Activated CD8-positive, alpha-beta T cell treated with anti-CD3 and anti-CD28 coated beads for 36 hours (primary cell): ENCODE measurements around the gene COG1. TPM values are rescaled to one million over a fixed set of nuclear protein-coding genes. Genes with fewer than 3 reads are reported as not detected.

ENCODE experiments used
- ATAC-seq: fragments of 200-7000 bp; cut with Tn5 transposase; one replicate; pipeline ENCODE4 v1.10.0; 2021; ENCODE audit warnings: mild to moderate bottlenecking, moderate library complexity
- CTCF ChIA-PET: fragments of 350-600 bp; sonication (Branson Sonifier 250); formaldehyde crosslinking; loops from one replicate; lab custom pipeline; 2021; ENCODE audit warnings: antibody characterized with exemption; lab: Charles Lee
- POLR2A ChIA-PET: fragments of 350-600 bp; sonication (Branson Sonifier 250); formaldehyde crosslinking; loops from one replicate; lab custom pipeline; 2021; ENCODE audit warnings: antibody characterized with exemption; lab: Charles Lee
- DNase-seq: peaks from one replicate; pipeline ENCODE4 v3.0.0-alpha.2; 2020
- H3K27ac Mint-ChIP-seq: one replicate; pipeline ENCODE4 v1.8.0; 2021; ENCODE audit warnings: mild to moderate bottlenecking, mixed read lengths
- H3K27me3 Mint-ChIP-seq: one replicate; pipeline ENCODE4 v1.8.0; 2021; ENCODE audit warnings: mixed read lengths
- H3K36me3 Mint-ChIP-seq: one replicate; pipeline ENCODE4 v1.8.0; 2021; ENCODE audit warnings: low read depth, mixed read lengths
- H3K4me1 Mint-ChIP-seq: one replicate; pipeline ENCODE4 v1.8.0; 2021; ENCODE audit warnings: low read depth, mixed read lengths
- H3K4me3 Mint-ChIP-seq: one replicate; pipeline ENCODE4 v1.8.0; 2021; ENCODE audit warnings: mild to moderate bottlenecking, moderate library complexity, mixed read lengths
- H3K9me3 Mint-ChIP-seq: one replicate; pipeline ENCODE4 v1.8.0; 2021; ENCODE audit warnings: mixed read lengths
- CTCF ChIP-seq: fragments of 200-600 bp; IDR thresholded peaks from one replicate; pipeline ENCODE4 v1.8.0; 2022; ENCODE audit warnings: antibody characterized with exemption, mild to moderate bottlenecking
- intact Hi-C: fragments of 100-400 bp; cut with micrococcal nuclease; formaldehyde crosslinking; loops from one replicate; pipeline ENCODE4 v1.10.0; 2022
- total RNA-seq, 2 experiments: library from RNA; stranded (reverse); gene quantifications; one replicate each; pipeline ENCODE4 v1.2.3, GENCODE V29; 2021

Gene COG1
- total RNA-seq, 2 experiments from 2014 or later, result 24.6 to 27.9 TPM

GRCh38 chr17:73240561-73240960, 47.7 kb downstream of the COG1 start:
- no peak for TF ChIP-seq CTCF
- POLR2A ChIA-PET, result no interaction called here
- ATAC-seq (no peak), DNase-seq (no peak)
- intact Hi-C loops, result no loop called here
- H3K36me3 Mint-ChIP-seq, result peaks cover 36% of the 10 kb centered on the region
- CTCF ChIA-PET, result no interaction called here
- H3K9me3 Mint-ChIP-seq, result no peaks in the 10 kb centered on the region
- H3K4me3 Mint-ChIP-seq, result no peak overlapping the region
- no peaks in the 10 kb centered on the region for H3K27me3 Mint-ChIP-seq
- H3K27ac Mint-ChIP-seq, result no peak overlapping the region
- H3K4me1 Mint-ChIP-seq, result peaks cover 40% of the 10 kb centered on the region

- H3K9me3 Mint-ChIP-seq, result no peaks in the 10 kb centered on the region
- no peak overlapping the region for H3K27ac Mint-ChIP-seq
- ChIA-PET CTCF (interaction anchor here (0.9 to 2.8 kb wide), 4 partner anchors 8 to 122 kb away, joined by 3 to 22 read pairs (median 7); no protein-coding TSS in a partner anchor), POLR2A (no interaction called here)
- DNase-seq, result no peak
- intact Hi-C loops, result no loop called here
- H3K27me3 Mint-ChIP-seq, result no peaks in the 10 kb centered on the region
- TF ChIP-seq CTCF, result no peak
- H3K4me1 Mint-ChIP-seq, result no peaks in the 10 kb centered on the region
- no peak for ATAC-seq
- no peak overlapping the region for H3K4me3 Mint-ChIP-seq
- H3K36me3 Mint-ChIP-seq, result peaks cover 4% of the 10 kb centered on the region
Observed at GRCh38 chr17:73247726-73248125, 54.9 kb downstream of the COG1 start.

- ChIA-PET CTCF (interaction anchor here (1.4 kb wide), 1 partner anchor 122 kb away, joined by 10 read pairs; no protein-coding TSS in a partner anchor), POLR2A (no interaction called here)
- Mint-ChIP-seq H3K9me3 (no peaks in the 10 kb centered on the region), H3K27ac (no peak overlapping the region), H3K4me3 (no peak overlapping the region), H3K36me3 (peaks cover 4% of the 10 kb centered on the region), H3K27me3 (no peaks in the 10 kb centered on the region), H3K4me1 (no peaks in the 10 kb centered on the region)
- TF ChIP-seq CTCF, result no peak
- ATAC-seq (no peak), DNase-seq (no peak)
- intact Hi-C loops, result no loop called here
Observed at GRCh38 chr17:73248532-73248931, 55.7 kb downstream of the COG1 start.

GRCh38 chr17:73249700-73250099, 56.8 kb downstream of the COG1 start:
- no peaks in the 10 kb centered on the region for H3K27me3 Mint-ChIP-seq
- H3K4me3 Mint-ChIP-seq, result no peak overlapping the region
- intact Hi-C loops, result no loop called here
- no peaks in the 10 kb centered on the region for H3K9me3 Mint-ChIP-seq
- no peak overlapping the region for H3K27ac Mint-ChIP-seq
- DNase-seq, result no peak
- TF ChIP-seq CTCF, result no peak
- ATAC-seq, result no peak
- no peaks in the 10 kb centered on the region for H3K4me1 Mint-ChIP-seq
- peaks cover 2% of the 10 kb centered on the region for H3K36me3 Mint-ChIP-seq
- POLR2A ChIA-PET, result interaction anchor here (1.2 kb wide), 1 partner anchor 12 kb away, joined by 3 read pairs; no protein-coding TSS in a partner anchor
- CTCF ChIA-PET, result interaction anchor here (0.7 to 2.3 kb wide), 4 partner anchors 119 to 693 kb away, joined by 3 to 8 read pairs (median 3); no protein-coding TSS in a partner anchor

- ChIA-PET CTCF (interaction anchor here (1.0 to 2.3 kb wide), 3 partner anchors 60 to 694 kb away, joined by 3 to 8 read pairs (median 3); no protein-coding TSS in a partner anchor), POLR2A (interaction anchor here (1.2 kb wide), 1 partner anchor 13 kb away, joined by 3 read pairs; no protein-coding TSS in a partner anchor)
- TF ChIP-seq CTCF, result no peak
- intact Hi-C loops, result no loop called here
- Mint-ChIP-seq H3K9me3 (no peaks in the 10 kb centered on the region), H3K36me3 (no peaks in the 10 kb centered on the region), H3K27me3 (no peaks in the 10 kb centered on the region), H3K4me1 (peaks cover 4% of the 10 kb centered on the region), H3K27ac (no peak overlapping the region), H3K4me3 (no peak overlapping the region)
- DNase-seq, result no peak
- ATAC-seq, result no peak
Observed at GRCh38 chr17:73250851-73251640, 58.2 kb downstream of the COG1 start.
